Panc1 (cell line): ENCODE measurements around the gene TRIM74. TPM values are rescaled to one million over a fixed set of nuclear protein-coding genes. Genes with fewer than 3 reads are reported as not detected.
A peak's percentile ranks its signal among the peaks of the same experiment; 100 is the strongest.
"Not testable (repeated sequence)": the region's sequence is repeated elsewhere in the genome, so short reads cannot be mapped to it uniquely, and the experiment has no call there.

Experiments used
- ATAC-seq: fragments of 200-7000 bp; cut with Tn5 transposase; 2 replicates; pipeline ENCODE4 v1.9.1; 2020; ENCODE audit warnings: mild to moderate bottlenecking, moderate library complexity
- Bru-seq: library from RNA; stranded (reverse); fragments of 400-500 nt; gene quantifications from one replicate; lab custom pipeline; 2021; lab: Mats Ljungman, UMichigan
- BruChase-seq, 2 experiments: library from RNA; stranded (reverse); fragments of 400-500 nt; gene quantifications; one replicate each; lab custom pipeline; 2021; lab: Mats Ljungman, UMichigan
- BruUV-seq: library from RNA; stranded (reverse); fragments of 400-500 nt; replicated peaks from 2 replicates; lab custom pipeline; 2021; lab: Mats Ljungman, UMichigan
- CTCF ChIA-PET: fragments of 300-600 bp; sonication (Branson Sonifier 250); formaldehyde crosslinking; loops from one replicate; lab custom pipeline; 2022; ENCODE audit warnings: antibody characterized with exemption; lab: Charles Lee
- POLR2A ChIA-PET: fragments of 300-600 bp; sonication (Branson Sonifier 250); formaldehyde crosslinking; loops from one replicate; lab custom pipeline; 2022; ENCODE audit warnings: antibody characterized with exemption; lab: Charles Lee
- DNase-seq: peaks from one replicate; pipeline ENCODE4 v3.0.0-alpha.2; 2010; ENCODE audit warnings: low read depth, low spot score
- H3K27ac ChIP-seq: 2 replicates; pipeline ENCODE4 v1.5.1; 2011; ENCODE audit warnings: mild to moderate bottlenecking, low read length, inconsistent platforms
- H3K27me3 ChIP-seq: fragments of 200-500 bp; sonication (Bioruptor generic); 2 replicates; pipeline ENCODE4 v1.6.0; 2014; ENCODE audit warnings: low read length, inconsistent platforms; ENCODE audit not compliant: control insufficient read depth, insufficient read depth
- H3K36me3 ChIP-seq: fragments of 200-500 bp; sonication (Bioruptor generic); 2 replicates; pipeline ENCODE4 v1.5.1; 2014; ENCODE audit warnings: inconsistent platforms, mild to moderate bottlenecking, low read length, moderate library complexity; ENCODE audit not compliant: control insufficient read depth, insufficient read depth
- H3K4me1 ChIP-seq: 2 replicates; pipeline ENCODE4 v1.5.1; 2011; ENCODE audit warnings: inconsistent platforms, mild to moderate bottlenecking, low read length, moderate library complexity; ENCODE audit not compliant: control insufficient read depth, insufficient read depth
- H3K4me3 ChIP-seq, 2 experiments: 2 replicates each; pipeline ENCODE4 v1.5.1; 2011 to 2012; ENCODE audit warnings: low read depth in 2 of 2, low read length in 2 of 2, mild to moderate bottlenecking in 2 of 2, inconsistent platforms in 1 of 2, moderate library complexity in 1 of 2
- H3K9me3 ChIP-seq: fragments of 200-500 bp; sonication (Bioruptor generic); 2 replicates; pipeline ENCODE4 v1.5.1; 2014; ENCODE audit warnings: low read depth, mild to moderate bottlenecking, inconsistent platforms, low read length, moderate library complexity; ENCODE audit not compliant: control insufficient read depth, insufficient read depth
- POLR2AphosphoS5 ChIP-seq: IDR thresholded peaks from 2 replicates; pipeline ENCODE4 v1.6.1; 2012; ENCODE audit warnings: mild to moderate bottlenecking, low read depth, low read length, moderate library complexity
- in situ Hi-C: cut with HindIII; loops from 2 replicates; pipeline ENCODE4 v1.10.0; 2016; ENCODE audit warnings: low sequenced_read_pairs, low pct_unique_long_range_greater_than_20kb
- intact Hi-C: fragments of 100-400 bp; cut with micrococcal nuclease; formaldehyde crosslinking; loops from one replicate; pipeline ENCODE4 v1.10.0; 2022; ENCODE audit not compliant: unreplicated experiment
- long read RNA-seq: library from polyadenylated mRNA; unstranded; transcript quantifications from one replicate; pipeline ENCODE4 v2.0.0, GENCODE V29; 2021; ENCODE audit not compliant: unreplicated experiment
- polyA plus RNA-seq: library from polyadenylated mRNA; unstranded; fragments of >200 nt; gene quantifications from one replicate; pipeline ENCODE4 v1.2.1, GENCODE V29; 2012; ENCODE audit warnings: missing spikeins; ENCODE audit not compliant: insufficient read length
- total RNA-seq: library from RNA; stranded (reverse); gene quantifications from one replicate; pipeline ENCODE4 v1.2.1, GENCODE V29; 2021; ENCODE audit not compliant: unreplicated experiment

The TRIM74 gene
- total RNA-seq: 0.46 TPM
- polyA plus RNA-seq: 2.4 TPM
- Bru-seq, nascent RNA: percentile 33 among the genes with signal in this experiment
- percentile 45 among the genes with signal in this experiment for BruChase-seq, experiment 1, labeled RNA remaining after a 2-hour chase
- percentile 53 among the genes with signal in this experiment for BruChase-seq, experiment 2, labeled RNA remaining after a 6-hour chase
- long read RNA-seq, partial matches to known transcripts: 0 of 6 reads
- long read RNA-seq, other reads (novel, unspliced or antisense): 6 of 6 reads

DNA sequence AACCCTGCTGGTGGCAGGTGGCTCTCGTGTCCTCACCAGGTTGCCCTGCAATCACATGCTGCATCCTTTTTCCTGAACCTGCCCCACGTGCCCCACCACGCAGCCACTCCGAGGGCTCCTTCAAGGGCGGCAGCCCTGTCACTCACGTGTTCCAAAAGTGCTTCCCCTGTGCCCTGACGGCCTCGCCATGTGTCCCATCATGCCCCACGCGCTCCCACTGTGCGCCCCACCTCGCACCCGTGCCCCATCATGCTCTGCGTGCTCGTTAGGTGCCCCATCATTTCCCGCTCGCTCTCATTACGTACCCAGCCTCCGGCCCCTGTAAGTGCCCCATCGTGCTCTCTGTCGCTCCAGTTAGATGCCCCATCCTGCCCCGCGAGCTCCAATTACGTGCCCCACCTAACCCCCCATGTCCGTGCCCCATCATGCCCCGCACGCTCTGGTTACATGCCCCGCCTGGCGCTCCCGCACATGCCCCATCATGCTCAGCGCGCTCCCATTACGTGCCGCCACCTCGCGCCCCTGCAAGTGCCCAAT is at the start of gene TRIM74:
TRIM74 (minus strand) TSS at position 487 of the 537 bp plus-strand sequence. CDS start 3,309 bp downstream, outside the sequence.
- BruUV-seq, H3K36me3 ChIP-seq, ATAC-seq, H3K27me3 ChIP-seq, H3K4me1 ChIP-seq, CTCF ChIA-PET, DNase-seq, in situ Hi-C loops, H3K9me3 ChIP-seq, H3K4me3 ChIP-seq, intact Hi-C loops, H3K27ac ChIP-seq, POLR2A ChIA-PET: not testable (repeated sequence)

DNA sequence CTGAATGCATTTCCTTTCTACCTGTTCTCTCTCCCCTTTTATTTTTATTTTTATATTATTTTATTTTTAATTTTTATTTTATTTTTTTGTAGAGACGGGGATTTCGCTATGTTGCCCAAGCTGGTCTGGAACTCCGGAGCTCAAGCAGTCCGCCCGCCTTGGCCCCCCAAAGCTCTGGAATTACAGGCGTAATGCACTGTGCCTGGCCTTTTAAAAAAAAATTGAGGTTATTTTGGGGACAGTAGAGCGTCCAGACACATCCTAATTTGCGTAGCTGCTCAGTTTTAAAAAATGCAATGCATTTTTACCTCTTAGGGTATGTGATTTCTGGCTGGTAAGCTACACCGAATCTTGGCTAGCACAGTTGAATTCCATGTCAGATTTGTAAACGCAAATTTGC is 37.2 kb upstream of the TRIM74 start:
- BruUV-seq, intact Hi-C loops, ATAC-seq, H3K27me3 ChIP-seq, H3K36me3 ChIP-seq, CTCF ChIA-PET, POLR2A ChIA-PET, H3K4me1 ChIP-seq, H3K9me3 ChIP-seq, in situ Hi-C loops, DNase-seq: not testable (repeated sequence)
- peak overlapping the region; percentile 88 for H3K27ac ChIP-seq
- H3K4me3 ChIP-seq: peak overlapping the region; percentile 50 to 67

- intact Hi-C loops, H3K36me3 ChIP-seq, H3K9me3 ChIP-seq, H3K27me3 ChIP-seq, POLR2A ChIA-PET, in situ Hi-C loops, CTCF ChIA-PET, BruUV-seq, DNase-seq, H3K4me1 ChIP-seq: not testable (repeated sequence)
- TF ChIP-seq POLR2AphosphoS5: peak; percentile 92
- H3K4me3 ChIP-seq: peak overlapping the region; percentile 50 to 61
- peak overlapping the region; percentile 72 for H3K27ac ChIP-seq
- peak; percentile 95 for ATAC-seq
These were observed 36.6 kb upstream of the TRIM74 start for GRCh38 chr7:73005693-73006447.

- in situ Hi-C loops, H3K36me3 ChIP-seq, DNase-seq, POLR2A ChIA-PET, H3K4me1 ChIP-seq, intact Hi-C loops, CTCF ChIA-PET, H3K27me3 ChIP-seq, H3K9me3 ChIP-seq: not testable (repeated sequence)
- H3K27ac ChIP-seq: peak overlapping the region; percentile 68
- ATAC-seq: peak; percentile 95
- peak overlapping the region; percentile 50 to 55 for H3K4me3 ChIP-seq
- TSS peak; percentile 98 for BruUV-seq
These were observed 36.1 kb upstream of the TRIM74 start for GRCh38 chr7:73005356-73005692.

DNA sequence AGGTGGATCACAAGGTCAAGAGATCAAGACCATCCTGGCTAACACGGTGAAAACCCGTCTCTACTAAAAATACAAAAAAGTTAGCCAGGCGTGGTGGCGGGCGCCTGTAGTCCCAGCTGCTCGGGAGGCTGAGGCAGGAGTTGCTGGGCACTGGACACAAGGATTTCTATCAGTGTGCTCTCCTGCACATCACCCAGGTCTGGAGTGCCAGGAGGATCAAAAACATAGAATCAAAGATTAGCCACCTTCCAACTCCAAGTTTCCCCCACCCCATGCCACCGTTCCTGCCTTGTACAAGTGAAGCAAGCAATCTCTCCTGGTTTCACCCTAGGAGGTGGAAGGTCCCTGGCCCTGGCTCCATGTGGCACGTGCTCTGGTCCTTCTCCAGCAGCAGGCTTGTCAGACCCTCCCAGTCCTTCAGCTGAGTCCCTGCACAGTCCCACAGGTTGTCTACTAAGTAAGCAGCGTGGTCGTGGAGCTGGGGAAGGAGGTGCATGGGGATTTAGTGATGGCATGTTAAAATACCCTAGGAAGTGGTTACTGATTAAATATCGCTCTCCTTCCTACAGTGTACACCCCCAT is 28.7 kb upstream of the TRIM74 start:
- H3K4me3 ChIP-seq, CTCF ChIA-PET, POLR2A ChIA-PET, H3K27me3 ChIP-seq, H3K27ac ChIP-seq, in situ Hi-C loops, DNase-seq, intact Hi-C loops, H3K4me1 ChIP-seq, H3K36me3 ChIP-seq, H3K9me3 ChIP-seq: not testable (repeated sequence)
- BruUV-seq: TSS peak; percentile 74
- peak; percentile 50 for ATAC-seq

DNA sequence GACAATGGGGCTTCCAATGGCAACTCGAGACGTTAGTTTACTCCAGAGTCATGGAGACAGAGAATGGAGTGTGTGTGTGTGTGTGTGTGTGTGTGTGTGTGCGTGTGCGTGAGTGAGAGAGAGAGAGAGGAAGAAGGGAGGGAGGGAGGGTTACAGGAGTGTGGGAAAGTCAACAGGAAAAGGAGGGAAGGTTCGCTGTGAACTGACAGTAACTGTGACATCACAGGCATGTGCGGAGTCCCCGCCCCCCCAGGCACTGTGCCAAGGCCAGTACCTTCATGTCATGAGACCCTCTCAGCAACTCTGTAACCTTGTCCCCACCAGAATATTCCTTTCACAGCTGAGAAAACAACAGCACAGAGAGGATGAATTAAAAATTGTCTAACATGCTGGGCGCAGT is 28.2 kb upstream of the TRIM74 start:
- in situ Hi-C loops, BruUV-seq, intact Hi-C loops, H3K4me3 ChIP-seq, H3K36me3 ChIP-seq, DNase-seq, H3K9me3 ChIP-seq, POLR2A ChIA-PET, CTCF ChIA-PET, H3K4me1 ChIP-seq, H3K27me3 ChIP-seq, H3K27ac ChIP-seq: not testable (repeated sequence)
- ATAC-seq: peak; percentile 69

GRCh38 chr7:72995484-72995883 is 26.2 kb upstream of the TRIM74 start:
- POLR2A ChIA-PET, H3K36me3 ChIP-seq, CTCF ChIA-PET, H3K27ac ChIP-seq, DNase-seq, H3K9me3 ChIP-seq, in situ Hi-C loops, BruUV-seq, H3K4me1 ChIP-seq, H3K4me3 ChIP-seq, H3K27me3 ChIP-seq, intact Hi-C loops, ATAC-seq: not testable (repeated sequence)
